ENCODE measurements around the gene PFN4.

The PFN4 gene

DNA sequence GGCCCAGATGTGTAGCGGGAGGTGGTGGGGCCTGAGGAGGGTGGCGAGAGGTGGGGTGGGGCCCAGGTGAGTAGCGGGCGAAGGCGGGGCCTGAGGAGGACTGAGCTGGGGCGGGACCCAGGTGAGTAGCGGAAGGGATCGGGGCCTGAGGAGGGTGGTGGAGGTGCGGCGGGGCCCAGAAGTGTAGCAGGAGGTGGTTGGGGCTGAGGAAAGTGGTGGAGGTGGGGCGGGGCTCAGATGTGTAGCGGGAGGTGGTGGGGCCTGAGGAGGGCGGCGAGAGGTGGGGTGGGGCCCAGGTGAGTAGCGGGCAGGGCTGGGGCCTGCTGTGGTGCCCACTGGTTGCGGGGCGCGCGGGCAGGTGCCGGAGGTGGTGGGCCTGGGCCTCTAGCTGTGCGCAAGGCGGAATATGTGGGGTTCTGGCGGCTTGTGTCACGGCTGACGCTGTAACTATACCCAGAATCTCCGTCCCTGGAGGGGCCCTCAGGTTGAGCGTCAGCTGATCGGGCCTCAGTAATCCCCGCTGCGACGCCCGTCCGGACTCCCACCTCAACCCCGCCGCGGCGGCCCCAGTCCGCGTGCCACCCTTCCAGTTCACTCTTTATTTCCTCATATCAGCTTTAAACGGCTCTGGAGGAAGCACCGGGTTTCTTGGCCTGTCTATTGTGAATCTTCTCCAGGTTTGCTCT lies 46.1 kb downstream of the PFN4 start:
- DNase-seq: no peak

DNA sequence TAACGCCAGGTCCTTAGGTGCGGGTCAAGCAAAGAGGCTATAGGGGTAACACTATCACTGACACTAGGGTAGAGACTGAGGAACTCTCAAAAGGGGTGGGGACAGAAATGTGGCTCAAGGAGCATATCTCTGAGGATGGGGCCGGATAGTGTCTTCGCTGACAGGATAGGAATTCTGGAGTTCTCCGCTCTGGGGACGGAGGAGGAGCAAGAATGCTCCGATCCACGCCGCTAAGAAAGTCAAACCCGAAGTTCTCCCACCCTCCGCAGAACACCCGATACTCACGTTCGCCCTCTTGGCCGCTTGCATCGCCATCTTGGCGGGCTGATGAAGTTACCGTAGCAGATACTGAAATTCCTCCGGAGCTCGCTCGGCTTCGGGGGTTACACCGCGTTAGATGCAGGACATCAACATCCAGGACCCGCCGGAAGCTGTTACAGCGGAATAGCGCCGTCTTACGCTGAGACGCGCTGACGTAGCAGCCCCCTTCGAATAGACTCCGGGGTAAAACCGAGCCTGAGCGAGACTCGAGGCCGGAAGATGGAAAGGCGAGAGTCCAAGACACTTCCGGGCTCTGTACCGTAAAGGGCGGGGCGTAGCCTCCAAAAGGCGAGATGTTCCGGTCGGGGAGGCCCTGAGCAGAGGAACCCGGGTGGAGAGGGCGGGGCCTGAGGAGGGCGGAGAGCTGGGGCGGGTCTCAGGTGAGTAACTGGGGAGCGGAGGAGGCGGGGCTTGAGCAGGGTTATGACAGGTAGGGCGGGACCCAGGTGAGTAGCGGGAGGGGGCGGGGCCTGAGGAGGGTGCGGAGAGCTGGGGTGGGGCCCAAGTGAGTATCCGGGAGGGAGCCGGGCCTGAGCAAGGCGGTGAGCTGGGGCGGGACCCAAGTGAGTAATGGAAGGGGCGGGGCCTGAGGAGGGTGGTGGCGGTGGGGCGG lies 47.0 kb downstream of the PFN4 start, which contains the start of gene SF3B6:
Gene SF3B6 (minus strand): TSS at position 412 of the 934 bp plus-strand sequence. CDS start 97 bp downstream, at position 315.
- DNase-seq: peak; percentile 97

- DNase-seq: no peak
Observed at GRCh38 chr2:24075259-24075658, 47.9 kb downstream of the PFN4 start.

- no peak for DNase-seq
Observed at GRCh38 chr2:24073816-24074215, 49.3 kb downstream of the PFN4 start.

GRCh38 chr2:24072259-24072658 lies 50.9 kb downstream of the PFN4 start:
- no peak for DNase-seq

GRCh38 chr2:24065341-24065740 lies 57.8 kb downstream of the PFN4 start:
- DNase-seq: no peak

Measured in NCI-H2081 treated with DMSO at 0.1 percent for 48 hours (cell line).